ENCODE results near the gene KCNK4.

The KCNK4 gene

DNA sequence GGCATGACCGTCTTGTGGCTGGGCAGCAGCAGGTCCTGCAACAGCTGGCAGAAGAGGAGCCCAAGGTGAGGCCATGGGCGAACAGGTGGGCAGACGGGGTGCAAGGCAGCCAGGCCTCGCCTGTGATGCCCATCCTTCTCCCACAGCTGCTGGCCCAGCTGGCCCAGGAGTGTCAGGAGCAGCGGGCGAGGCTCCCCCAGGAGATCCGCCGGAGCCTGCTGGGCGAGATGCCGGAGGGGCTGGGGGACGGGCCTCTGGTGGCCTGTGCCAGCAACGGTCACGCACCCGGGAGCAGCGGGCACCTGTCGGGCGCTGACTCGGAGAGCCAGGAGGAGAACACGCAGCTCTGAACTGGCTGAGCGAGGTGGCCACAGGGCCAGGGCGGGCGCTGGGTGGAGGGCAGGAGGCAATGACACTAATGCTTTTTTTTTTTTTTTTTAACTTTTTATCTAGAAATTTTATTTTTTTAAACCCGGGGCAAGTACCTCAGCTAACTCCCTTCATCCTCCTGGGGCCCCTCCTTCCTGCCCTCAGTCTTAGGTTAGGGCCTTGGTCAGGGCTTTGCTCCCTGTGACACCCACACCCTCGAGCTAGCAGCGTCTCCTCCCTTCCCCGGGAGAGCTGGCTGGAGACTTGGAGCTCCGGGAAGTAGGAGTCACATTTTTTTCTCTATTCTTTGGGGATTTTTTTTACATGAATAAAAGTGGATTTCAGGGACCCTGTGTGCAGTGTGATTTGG is 23.7 kb upstream of the KCNK4 start:
- no peak for TF ChIP-seq SIN3A (IDR thresholded peaks at IDR 0.05; ENCODE audit: borderline replicate concordance, insufficient read depth, low read length)
- TF ChIP-seq TAF1 (IDR thresholded peaks at IDR 0.05; ENCODE audit: borderline replicate concordance, insufficient read depth, low read length), result no peak
- TF ChIP-seq, protein P1, sequence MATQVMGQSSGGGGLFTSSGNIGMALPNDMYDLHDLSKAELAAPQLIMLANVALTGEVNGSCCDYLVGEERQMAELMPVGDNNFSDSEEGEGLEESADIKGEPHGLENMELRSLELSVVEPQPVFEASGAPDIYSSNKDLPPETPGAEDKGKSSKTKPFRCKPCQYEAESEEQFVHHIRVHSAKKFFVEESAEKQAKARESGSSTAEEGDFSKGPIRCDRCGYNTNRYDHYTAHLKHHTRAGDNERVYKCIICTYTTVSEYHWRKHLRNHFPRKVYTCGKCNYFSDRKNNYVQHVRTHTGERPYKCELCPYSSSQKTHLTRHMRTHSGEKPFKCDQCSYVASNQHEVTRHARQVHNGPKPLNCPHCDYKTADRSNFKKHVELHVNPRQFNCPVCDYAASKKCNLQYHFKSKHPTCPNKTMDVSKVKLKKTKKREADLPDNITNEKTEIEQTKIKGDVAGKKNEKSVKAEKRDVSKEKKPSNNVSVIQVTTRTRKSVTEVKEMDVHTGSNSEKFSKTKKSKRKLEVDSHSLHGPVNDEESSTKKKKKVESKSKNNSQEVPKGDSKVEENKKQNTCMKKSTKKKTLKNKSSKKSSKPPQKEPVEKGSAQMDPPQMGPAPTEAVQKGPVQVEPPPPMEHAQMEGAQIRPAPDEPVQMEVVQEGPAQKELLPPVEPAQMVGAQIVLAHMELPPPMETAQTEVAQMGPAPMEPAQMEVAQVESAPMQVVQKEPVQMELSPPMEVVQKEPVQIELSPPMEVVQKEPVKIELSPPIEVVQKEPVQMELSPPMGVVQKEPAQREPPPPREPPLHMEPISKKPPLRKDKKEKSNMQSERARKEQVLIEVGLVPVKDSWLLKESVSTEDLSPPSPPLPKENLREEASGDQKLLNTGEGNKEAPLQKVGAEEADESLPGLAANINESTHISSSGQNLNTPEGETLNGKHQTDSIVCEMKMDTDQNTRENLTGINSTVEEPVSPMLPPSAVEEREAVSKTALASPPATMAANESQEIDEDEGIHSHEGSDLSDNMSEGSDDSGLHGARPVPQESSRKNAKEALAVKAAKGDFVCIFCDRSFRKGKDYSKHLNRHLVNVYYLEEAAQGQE (IDR thresholded peaks at IDR 0.05; ENCODE audit: insufficient read depth in 1 of 2, low read depth in 2 of 2, low read length in 2 of 2), result no peak
- no peak for TF ChIP-seq POLR2AphosphoS5 (IDR thresholded peaks at IDR 0.05; ENCODE audit: low read depth, low read length)
- TF ChIP-seq FOXP2 (optimal IDR thresholded peaks at IDR 0.05; ENCODE audit: borderline replicate concordance, extremely low read depth, extremely low read length, insufficient read depth), result no peak

DNA sequence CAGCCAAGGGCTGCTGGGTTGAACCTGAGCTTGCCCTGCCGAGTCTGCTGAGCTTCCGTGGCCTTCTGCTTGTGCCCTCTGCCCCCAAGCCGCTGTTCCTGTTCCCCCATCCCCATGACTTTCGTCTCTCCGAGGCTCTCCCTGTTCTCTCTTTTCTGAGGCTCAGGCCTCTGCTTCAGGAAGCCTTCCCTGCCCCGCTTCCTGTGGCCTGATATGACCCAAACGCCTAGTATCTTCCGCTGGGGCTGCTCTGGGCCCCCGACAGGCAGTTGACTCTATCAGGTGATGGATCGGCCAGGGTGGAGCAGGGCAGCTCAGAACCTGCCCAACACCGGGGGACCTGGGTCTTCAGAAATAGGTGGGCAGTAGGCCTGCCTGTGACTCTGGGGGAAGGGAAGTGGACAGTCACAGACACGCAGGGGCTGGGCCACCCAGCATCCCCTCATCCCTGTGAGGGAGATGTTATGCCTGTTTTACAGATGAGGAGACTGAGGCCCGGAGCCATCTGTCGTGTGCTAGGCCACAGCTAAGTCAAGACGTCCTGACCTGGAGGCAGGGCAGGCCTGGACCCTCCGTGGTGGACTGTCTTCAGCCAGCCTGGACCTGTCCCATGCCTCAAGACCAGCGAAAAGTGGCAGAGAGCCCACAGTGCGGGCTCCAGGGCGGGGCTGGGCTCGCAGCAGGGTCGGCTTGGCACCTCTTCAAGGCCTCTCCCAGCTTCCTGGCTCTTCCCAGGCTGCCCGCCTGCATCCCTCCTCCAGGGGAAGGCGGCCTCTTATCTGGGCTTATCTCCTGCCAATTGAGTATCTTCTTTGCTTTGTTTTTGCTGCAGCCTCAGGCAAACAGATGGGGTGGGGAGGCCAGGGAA is 22.8 kb upstream of the KCNK4 start:
- TF ChIP-seq TAF1 (IDR thresholded peaks at IDR 0.05; ENCODE audit: borderline replicate concordance, insufficient read depth, low read length) (no peak), SIN3A (IDR thresholded peaks at IDR 0.05; ENCODE audit: borderline replicate concordance, insufficient read depth, low read length) (0 out of 2 replicates have a peak, but pooled peaks have one; percentile 30), POLR2AphosphoS5 (IDR thresholded peaks at IDR 0.05; ENCODE audit: low read depth, low read length) (peak; percentile 33)

DNA sequence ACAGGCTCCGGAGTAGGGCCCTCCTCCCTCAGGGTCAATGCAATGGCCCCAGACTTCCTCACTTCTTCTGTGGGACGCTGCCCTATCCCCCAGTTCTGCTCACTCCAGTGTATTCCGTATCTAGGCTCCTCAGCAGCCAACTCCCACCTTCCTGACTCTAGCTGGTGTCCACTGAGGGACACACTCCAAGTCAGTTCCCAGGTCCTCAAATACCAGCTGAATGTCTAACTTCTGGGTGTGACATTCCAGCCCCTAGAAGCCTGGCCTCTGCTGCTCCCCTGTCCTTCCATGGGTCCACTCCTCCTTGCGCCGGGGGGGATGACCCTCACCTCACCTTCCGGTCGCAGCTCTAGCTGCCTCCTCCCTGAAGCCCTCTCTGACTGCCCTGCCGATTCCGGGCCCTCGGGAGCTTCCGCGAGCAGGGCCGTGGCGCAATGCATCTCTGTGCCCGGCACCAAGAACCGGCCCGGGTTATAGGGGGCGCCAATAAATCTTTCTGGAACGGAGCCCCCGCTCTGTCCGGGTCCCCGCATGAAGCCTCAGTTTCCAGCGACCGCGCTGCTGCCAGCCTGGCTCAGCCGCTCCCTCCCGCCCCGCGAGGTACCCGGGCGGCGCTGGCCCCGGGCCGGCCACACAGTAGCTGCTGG is 22.1 kb upstream of the KCNK4 start:
- TF ChIP-seq FOXP2 (optimal IDR thresholded peaks at IDR 0.05; ENCODE audit: borderline replicate concordance, extremely low read depth, extremely low read length, insufficient read depth), result no peak
- no peak for TF ChIP-seq SIN3A (IDR thresholded peaks at IDR 0.05; ENCODE audit: borderline replicate concordance, insufficient read depth, low read length)
- TF ChIP-seq TAF1 (IDR thresholded peaks at IDR 0.05; ENCODE audit: borderline replicate concordance, insufficient read depth, low read length), result no peak
- TF ChIP-seq, protein P1 (IDR thresholded peaks at IDR 0.05; ENCODE audit: insufficient read depth in 1 of 2, low read depth in 2 of 2, low read length in 2 of 2), result 0 out of 4 replicates have a peak, but pooled peaks of 1 of the 2 experiments have one; percentile 25
- 0 out of 2 replicates have a peak, but pooled peaks have one; percentile 5 for TF ChIP-seq POLR2AphosphoS5 (IDR thresholded peaks at IDR 0.05; ENCODE audit: low read depth, low read length)

DNA sequence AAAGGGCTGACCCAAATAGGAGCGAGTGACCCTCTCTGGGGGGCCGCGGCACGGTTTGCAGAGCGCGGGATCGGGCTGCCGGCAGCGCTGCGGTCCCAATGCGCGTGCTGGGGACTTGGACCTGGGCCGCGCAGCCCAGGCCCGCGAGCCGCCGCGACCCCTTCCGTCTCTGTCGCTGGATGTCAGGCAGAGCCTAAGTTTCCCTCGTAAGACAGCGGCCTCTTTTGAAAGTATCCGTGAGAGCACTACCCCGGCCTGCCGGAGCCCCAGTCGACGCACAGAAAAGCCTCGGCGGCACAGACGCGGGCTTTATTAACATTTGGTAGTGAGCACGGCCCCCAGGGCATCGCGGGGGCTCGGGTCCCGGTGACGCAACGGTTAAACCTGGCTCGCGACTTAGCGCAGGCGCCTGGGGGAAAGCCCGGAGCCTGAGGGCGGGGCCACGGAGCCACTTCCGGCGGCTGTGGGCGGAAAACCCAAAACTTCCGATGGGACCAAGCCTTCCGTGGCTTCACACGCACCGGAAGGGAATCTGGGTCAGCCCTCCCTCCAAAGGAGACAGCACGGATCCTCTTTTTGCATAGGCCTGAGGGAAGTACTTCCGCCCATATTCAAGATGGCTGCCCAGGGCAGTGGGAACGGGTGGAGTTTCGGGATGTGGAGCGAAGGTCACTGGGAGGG is 21.4 kb upstream of the KCNK4 start:
- TF ChIP-seq FOXP2 (optimal IDR thresholded peaks at IDR 0.05; ENCODE audit: borderline replicate concordance, extremely low read depth, extremely low read length, insufficient read depth) (no peak), POLR2AphosphoS5 (IDR thresholded peaks at IDR 0.05; ENCODE audit: low read depth, low read length) (peak; percentile 9; the same call in 1 of the 2 replicates), TAF1 (IDR thresholded peaks at IDR 0.05; ENCODE audit: borderline replicate concordance, insufficient read depth, low read length) (peak; percentile 81; the same call in 1 of the 2 replicates), SIN3A (IDR thresholded peaks at IDR 0.05; ENCODE audit: borderline replicate concordance, insufficient read depth, low read length) (peak; percentile 92)
- TF ChIP-seq, protein P1 (IDR thresholded peaks at IDR 0.05; ENCODE audit: insufficient read depth in 1 of 2, low read depth in 2 of 2, low read length in 2 of 2), result 0 out of 4 replicates have a peak, but pooled peaks of 1 of the 2 experiments have one; percentile 6

Data from PFSK-1 (cell line).